ENCODE data around the gene MZB1. TPM values are rescaled to one million over a fixed set of nuclear protein-coding genes. Genes with fewer than 3 reads are reported as not detected.

MZB1 gene
- total and polyA plus RNA-seq, 2 donors (not counting 1 experiment from before 2014, with no cell fraction given) = 0.17 TPM; not detected in 1

DNA sequence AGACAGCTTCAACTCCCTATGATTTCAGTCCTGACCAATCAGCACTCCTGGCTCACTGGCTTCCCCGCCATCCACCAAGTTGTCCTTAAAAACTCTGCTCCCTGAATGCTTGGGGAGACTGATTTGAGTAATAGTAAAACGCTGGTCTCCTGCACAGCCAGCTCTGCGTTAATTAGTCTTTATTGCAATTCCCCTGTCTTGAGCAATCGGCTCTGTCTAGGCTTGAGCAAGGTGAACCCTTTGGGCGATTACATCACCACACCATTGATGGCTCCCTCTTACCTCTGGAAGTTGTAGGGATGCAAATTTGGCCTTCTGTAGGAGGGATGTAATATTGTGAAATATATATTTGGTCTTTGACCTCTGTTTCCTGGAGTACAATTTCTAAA lies 3.7 kb downstream of the MZB1 start:
- TF ChIP-seq CTCF (conservative IDR thresholded peaks at IDR 0.05 in 1 of 2, IDR thresholded peaks at IDR 0.05 in 1 of 2; ENCODE audit: low read depth in 1 of 2, low read length in 2 of 2) = no peak
- no peak for TF ChIP-seq EZH2 (IDR thresholded peaks at IDR 0.05; ENCODE audit: low read length, missing control alignments)
- H3K4me3 ChIP-seq (replicated peaks in 1 of 4; ENCODE audit: control extremely low read depth in 1 of 4, insufficient read depth in 1 of 4, low read depth in 3 of 4, low read length in 4 of 4) = no peak overlapping the region

DNA sequence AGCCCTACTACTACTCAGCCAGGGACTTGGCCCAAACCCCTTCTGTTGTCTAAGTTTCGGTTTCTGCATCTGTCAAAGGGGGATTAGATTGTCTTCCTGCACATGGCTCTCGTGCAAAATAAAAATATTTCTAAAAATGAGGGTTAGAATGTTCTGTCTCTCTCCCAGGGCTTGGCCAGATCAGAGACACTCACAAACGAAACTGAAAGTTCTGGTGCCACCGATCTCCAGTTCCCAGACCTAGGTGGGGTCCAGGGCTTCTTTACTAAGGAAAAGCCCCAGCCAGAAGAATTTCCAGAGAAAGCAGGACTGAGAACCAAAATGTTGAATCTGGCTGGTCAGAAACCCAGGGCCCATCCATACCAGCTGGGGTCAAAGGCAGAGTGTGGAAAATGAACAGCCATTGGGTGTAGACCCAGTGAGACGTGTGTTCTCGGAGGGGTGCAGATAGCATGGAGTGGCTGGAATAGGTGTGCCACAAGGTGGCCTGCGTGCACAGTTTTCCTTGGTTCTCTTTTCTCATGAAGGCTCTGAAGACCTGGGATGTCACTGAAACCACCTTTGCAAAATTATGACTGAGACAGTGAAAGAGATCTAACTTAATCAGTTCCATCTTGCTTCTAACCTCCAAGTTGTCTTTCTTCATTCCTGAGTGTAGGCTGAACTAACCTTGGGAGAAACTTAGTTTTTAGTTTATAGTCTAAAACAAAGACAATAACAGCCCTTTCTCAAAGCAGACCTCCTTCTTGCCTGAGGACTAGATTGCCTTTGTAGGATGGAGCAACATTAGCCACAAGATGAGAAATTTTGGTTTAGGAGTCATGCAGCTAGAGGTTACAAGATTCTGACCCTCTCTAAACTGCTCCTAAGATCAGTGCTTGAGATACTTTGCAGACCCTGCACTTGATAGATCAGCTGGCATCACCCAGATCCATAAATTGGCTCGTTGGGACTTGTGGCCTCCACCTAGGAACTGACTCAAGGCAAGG lies 4.4 kb downstream of the MZB1 start:
- TF ChIP-seq CTCF (conservative IDR thresholded peaks at IDR 0.05 in 1 of 2, IDR thresholded peaks at IDR 0.05 in 1 of 2; ENCODE audit: low read depth in 1 of 2, low read length in 2 of 2) (no peak), EZH2 (IDR thresholded peaks at IDR 0.05; ENCODE audit: low read length, missing control alignments) (no peak)
- H3K9ac ChIP-seq (ENCODE audit: insufficient read depth, low read length) = no peak overlapping the region
- DNase-seq (ENCODE audit: low read depth in 2 of 2) = no peak
- H2AFZ ChIP-seq (ENCODE audit: low read length) = peak overlapping the region; percentile 79
- no peaks in the 10 kb centered on the region for H3K9me3 ChIP-seq (ENCODE audit: control insufficient read depth, insufficient read depth, low read depth, low read length)
- H3K4me1 ChIP-seq (ENCODE audit: control insufficient read depth, extremely low read depth, insufficient read depth, low read length) = no peaks in the 10 kb centered on the region
- peak overlapping the region; percentile 81 for H3K4me2 ChIP-seq (ENCODE audit: extremely low read depth, insufficient read depth, low read length)
- no peaks in the 10 kb centered on the region for H3K36me3 ChIP-seq (ENCODE audit: control insufficient read depth, insufficient read depth, low read length)
- peak overlapping the region; percentile 23 for H3K27ac ChIP-seq (ENCODE audit: insufficient read depth, low read length)
- no peaks in the 10 kb centered on the region for H3K27me3 ChIP-seq (ENCODE audit: control insufficient read depth, insufficient read depth, low read length)
- no peaks in the 10 kb centered on the region for H4K20me1 ChIP-seq (ENCODE audit: control insufficient read depth, extremely low read depth, insufficient read depth, low read length)
- H3K4me3 ChIP-seq (replicated peaks in 1 of 4; ENCODE audit: control extremely low read depth in 1 of 4, insufficient read depth in 1 of 4, low read depth in 3 of 4, low read length in 4 of 4) = peak overlapping the region in 3 of 4 experiments; percentile 32 to 43 (median 38)
- H3K79me2 ChIP-seq (ENCODE audit: control insufficient read depth, insufficient read depth, low read length) = no peaks in the 10 kb centered on the region

More for the DNA sequence above, 3.7 kb downstream of the MZB1 start:
- Histone ChIP-seq H3K4me2 (ENCODE audit: extremely low read depth, insufficient read depth, low read length) (no peak overlapping the region), H4K20me1 (ENCODE audit: control insufficient read depth, extremely low read depth, insufficient read depth, low read length) (no peaks in the 10 kb centered on the region), H3K9me3 (ENCODE audit: control insufficient read depth, insufficient read depth, low read depth, low read length) (no peaks in the 10 kb centered on the region), H3K27me3 (ENCODE audit: control insufficient read depth, insufficient read depth, low read length) (no peaks in the 10 kb centered on the region), H3K27ac (ENCODE audit: insufficient read depth, low read length) (no peak overlapping the region), H2AFZ (ENCODE audit: low read length) (no peak overlapping the region), H3K79me2 (ENCODE audit: control insufficient read depth, insufficient read depth, low read length) (no peaks in the 10 kb centered on the region), H3K4me1 (ENCODE audit: control insufficient read depth, extremely low read depth, insufficient read depth, low read length) (no peaks in the 10 kb centered on the region), H3K36me3 (ENCODE audit: control insufficient read depth, insufficient read depth, low read length) (no peaks in the 10 kb centered on the region), H3K9ac (ENCODE audit: insufficient read depth, low read length) (no peak overlapping the region)
- DNase-seq (ENCODE audit: low read depth in 2 of 2) = no peak

- Histone ChIP-seq H3K4me1 (ENCODE audit: control insufficient read depth, extremely low read depth, insufficient read depth, low read length) (no peaks in the 10 kb centered on the region), H3K79me2 (ENCODE audit: control insufficient read depth, insufficient read depth, low read length) (no peaks in the 10 kb centered on the region), H4K20me1 (ENCODE audit: control insufficient read depth, extremely low read depth, insufficient read depth, low read length) (no peaks in the 10 kb centered on the region), H3K4me2 (ENCODE audit: extremely low read depth, insufficient read depth, low read length) (peak overlapping the region; percentile 81), H2AFZ (ENCODE audit: low read length) (peak overlapping the region; percentile 79), H3K36me3 (ENCODE audit: control insufficient read depth, insufficient read depth, low read length) (no peaks in the 10 kb centered on the region), H3K27me3 (ENCODE audit: control insufficient read depth, insufficient read depth, low read length) (no peaks in the 10 kb centered on the region), H3K9me3 (ENCODE audit: control insufficient read depth, insufficient read depth, low read depth, low read length) (no peaks in the 10 kb centered on the region), H3K27ac (ENCODE audit: insufficient read depth, low read length) (peak overlapping the region; percentile 23), H3K4me3 (replicated peaks in 1 of 4; ENCODE audit: control extremely low read depth in 1 of 4, insufficient read depth in 1 of 4, low read depth in 3 of 4, low read length in 4 of 4) (peak overlapping the region in 2 of 4 experiments; percentile 32 to 43), H3K9ac (ENCODE audit: insufficient read depth, low read length) (no peak overlapping the region)
- no peak for TF ChIP-seq EZH2 (IDR thresholded peaks at IDR 0.05; ENCODE audit: low read length, missing control alignments)
- TF ChIP-seq CTCF (conservative IDR thresholded peaks at IDR 0.05 in 1 of 2, IDR thresholded peaks at IDR 0.05 in 1 of 2; ENCODE audit: low read depth in 1 of 2, low read length in 2 of 2) = no peak
- DNase-seq (ENCODE audit: low read depth in 2 of 2) = no peak
Observed at GRCh38 chr5:139384591-139385051, 5.1 kb downstream of the MZB1 start.

All from fibroblast of lung (primary cell).